Measurements from ENCODE around the gene RITA1.

Gene RITA1

GRCh38 chr12:113145720-113146551 lies 39.6 kb upstream of the RITA1 start:
- Histone ChIP-seq H3K27me3 (no peaks in the 10 kb centered on the region), H3K9me3 (no peaks in the 10 kb centered on the region), H3K4me1 (no peaks in the 10 kb centered on the region; the same call in 1 of the 2 replicates), H3K36me3 (no peaks in the 10 kb centered on the region), H3K4me3 (ENCODE audit: low read depth, low read length) (no peak overlapping the region)
- DNase-seq: no peak
- no peak for TF ChIP-seq CTCF (IDR thresholded peaks at IDR 0.05; ENCODE audit: low read depth, low read length)

- H3K4me1 ChIP-seq: no peaks in the 10 kb centered on the region; the same call in 1 of the 2 replicates
- H3K27me3 ChIP-seq: no peaks in the 10 kb centered on the region; the same call in 1 of the 2 replicates
- DNase-seq: no peak
- no peak overlapping the region for H3K4me3 ChIP-seq (ENCODE audit: low read depth, low read length)
- H3K36me3 ChIP-seq: no peaks in the 10 kb centered on the region
- no peaks in the 10 kb centered on the region for H3K9me3 ChIP-seq
- no peak for TF ChIP-seq CTCF (IDR thresholded peaks at IDR 0.05; ENCODE audit: low read depth, low read length)
These were observed 38.5 kb upstream of the RITA1 start for GRCh38 chr12:113146999-113147398.

- Histone ChIP-seq H3K27me3 (peaks cover 18% of the 10 kb centered on the region), H3K9me3 (no peaks in the 10 kb centered on the region), H3K4me1 (no peaks in the 10 kb centered on the region; the same call in 1 of the 2 replicates), H3K36me3 (no peaks in the 10 kb centered on the region), H3K4me3 (ENCODE audit: low read depth, low read length) (peak within 1 kb of the TSS; percentile 15; the same call in 1 of the 2 replicates)
- peak; percentile 85 for DNase-seq
- TF ChIP-seq CTCF (IDR thresholded peaks at IDR 0.05; ENCODE audit: low read depth, low read length): 0 out of 2 replicates have a peak, but pooled peaks have one; percentile 1
These were observed 36.0 kb upstream of the RITA1 start, which contains the start of gene CFAP73 for GRCh38 chr12:113149361-113150150. CFAP73 (plus strand) TSS chr12:113149724; CDS start chr12:113149858, 134 bp downstream.

DNA sequence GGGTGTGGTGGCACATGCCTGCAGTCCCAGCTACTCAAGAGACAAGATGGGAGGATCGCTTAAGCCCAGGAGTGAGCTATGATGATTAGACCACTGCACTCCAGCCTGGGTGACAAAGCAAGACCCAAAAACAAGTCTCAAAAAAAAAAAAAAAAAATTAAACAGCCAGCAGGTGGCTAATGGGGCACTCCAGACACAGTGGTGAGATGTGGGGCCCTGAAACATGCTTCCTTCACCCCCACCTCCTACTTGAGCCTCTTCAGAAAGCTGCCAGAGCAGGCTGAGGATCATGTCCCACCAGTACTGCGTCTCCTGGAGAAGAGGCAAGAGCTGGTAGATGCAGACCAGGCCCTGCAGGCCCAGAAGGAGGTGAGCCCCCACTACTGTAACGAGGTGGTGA lies 33.9 kb upstream of the RITA1 start:
- Histone ChIP-seq H3K27me3 (peaks cover 22% of the 10 kb centered on the region), H3K4me3 (ENCODE audit: low read depth, low read length) (no peak overlapping the region), H3K36me3 (no peaks in the 10 kb centered on the region), H3K4me1 (no peaks in the 10 kb centered on the region; the same call in 1 of the 2 replicates), H3K9me3 (no peaks in the 10 kb centered on the region)
- 0 out of 2 replicates have a peak, but pooled peaks have one; percentile 3 for TF ChIP-seq CTCF (IDR thresholded peaks at IDR 0.05; ENCODE audit: low read depth, low read length)
- DNase-seq: no peak

GRCh38 chr12:113152196-113152834 lies 33.2 kb upstream of the RITA1 start:
- no peaks in the 10 kb centered on the region; the same call in 1 of the 2 replicates for H3K4me1 ChIP-seq
- peaks cover 22% of the 10 kb centered on the region for H3K27me3 ChIP-seq

More at GRCh38 chr12:113152196-113152834, 33.2 kb upstream of the RITA1 start:
- no peaks in the 10 kb centered on the region for H3K9me3 ChIP-seq
- H3K36me3 ChIP-seq: no peaks in the 10 kb centered on the region
- DNase-seq: no peak
- TF ChIP-seq CTCF (IDR thresholded peaks at IDR 0.05; ENCODE audit: low read depth, low read length): no peak
- H3K4me3 ChIP-seq (ENCODE audit: low read depth, low read length): peak overlapping the region; percentile 49
